HCT116 (cell line): ENCODE results near the gene TFDP3. TPM values are rescaled to one million over a fixed set of nuclear protein-coding genes. Genes with fewer than 3 reads are reported as not detected.

Source experiments
- ATAC-seq: fragments of 200-7000 bp; cut with Tn5 transposase; 2 replicates; pipeline ENCODE4 v1.9.1; 2020; ENCODE audit warnings: mild to moderate bottlenecking, moderate library complexity
- BruUV-seq: library from RNA; stranded (reverse); fragments of 400-500 nt; replicated peaks from 2 replicates; lab custom pipeline; 2021; lab: Mats Ljungman, UMichigan
- CTCF ChIA-PET: fragments of 300-600 bp; sonication (Branson Sonifier 250); formaldehyde crosslinking; loops from one replicate; lab custom pipeline; 2021; ENCODE audit warnings: antibody characterized with exemption; lab: Charles Lee
- POLR2A ChIA-PET: fragments of 300-600, 350-600 bp; sonication (Branson Sonifier 250); formaldehyde crosslinking; loops from one replicate; lab custom pipeline; 2021; ENCODE audit warnings: antibody characterized with exemption; lab: Charles Lee
- RAD21 ChIA-PET, 2 experiments: fragments of 300-600 bp; sonication (Branson Sonifier 250); formaldehyde crosslinking; loops; one replicate each; lab custom pipeline; 2023; ENCODE audit warnings: low total read pairs in 2 of 2; ENCODE audit not compliant: uncharacterized antibody in 2 of 2, unreplicated experiment in 2 of 2, low non-redundant PET in 1 of 2; lab: Charles Lee
- DNase-seq: peaks from one replicate; pipeline ENCODE4 v3.0.0-alpha.2; 2010; ENCODE audit warnings: low read depth, low spot score
- H2AFZ ChIP-seq: fragments of 200-600 bp; shearing (Covaris generic), sonication (generic); 2 replicates; pipeline ENCODE4 v1.6.1; 2017; ENCODE audit warnings: low read depth, mixed run types, mixed read lengths, antibody characterized with exemption, low read length; ENCODE audit not compliant: poor library complexity, severe bottlenecking
- H3K27ac ChIP-seq: 2 replicates; pipeline ENCODE4 v1.5.1; 2012; ENCODE audit warnings: low read depth, low read length
- H3K27me3 ChIP-seq: fragments of 200-600 bp; sonication (generic); 2 replicates; pipeline ENCODE4 v1.6.1; 2016; ENCODE audit warnings: mixed run types, low read length, mixed read lengths; ENCODE audit not compliant: insufficient read depth
- H3K36me3 ChIP-seq, 2 experiments: fragments of 200-500 bp in 1 of 2; fragments of 200-600 bp in 1 of 2; sonication (Bioruptor generic) in 1 of 2; sonication (generic) in 1 of 2; 2 replicates each; pipeline versions ENCODE4 v1.5.1 to v1.6.1; 2014 to 2016; ENCODE audit warnings: low read length in 2 of 2, inconsistent platforms in 1 of 2, mixed read lengths in 1 of 2, mixed run types in 1 of 2; ENCODE audit not compliant: insufficient read depth in 2 of 2, control insufficient read depth in 1 of 2
- H3K4me1 ChIP-seq, 2 experiments: fragments of 200-600 bp in 1 of 2; sonication (generic) in 1 of 2; 2 replicates each; pipeline versions ENCODE4 v1.5.1 to v1.6.1; 2012 to 2017; ENCODE audit warnings: low read length in 2 of 2, inconsistent platforms in 1 of 2, mild to moderate bottlenecking in 1 of 2, mixed read lengths in 1 of 2, mixed run types in 1 of 2, moderate library complexity in 1 of 2; ENCODE audit not compliant: insufficient read depth in 2 of 2, control insufficient read depth in 1 of 2
- H3K4me2 ChIP-seq: fragments of 200-600 bp; sonication (generic); 2 replicates; pipeline ENCODE4 v1.6.1; 2017; ENCODE audit warnings: mixed run types, low read length, mixed read lengths
- H3K4me3 ChIP-seq, 2 experiments: fragments of 200-600 bp in 1 of 2; sonication (generic) in 1 of 2; replicated peaks in 1 of 2; 2 replicates each; pipeline ENCODE4 v1.5.1; 2011 to 2016; ENCODE audit warnings: low read length in 2 of 2, control low read depth in 1 of 2, low read depth in 1 of 2, mild to moderate bottlenecking in 1 of 2, mixed read lengths in 1 of 2, mixed run types in 1 of 2
- H3K79me2 ChIP-seq: fragments of 200-600 bp; sonication (generic); 2 replicates; pipeline ENCODE4 v1.6.1; 2017; ENCODE audit warnings: mild to moderate bottlenecking, mixed run types, low read length, moderate library complexity, mixed read lengths; ENCODE audit not compliant: insufficient read depth
- H3K9ac ChIP-seq: fragments of 200-600 bp; sonication (generic); 2 replicates; pipeline ENCODE4 v1.6.1; 2016; ENCODE audit warnings: low read length, mixed read lengths
- H3K9me2 ChIP-seq: fragments of 200-600 bp; sonication (generic), shearing (Covaris generic); 2 replicates; pipeline ENCODE4 v1.6.1; 2017; ENCODE audit warnings: mixed run types, mild to moderate bottlenecking, moderate library complexity; ENCODE audit not compliant: insufficient read depth
- H3K9me3 ChIP-seq, 2 experiments: fragments of 200-500 bp in 1 of 2; fragments of 200-600 bp in 1 of 2; sonication (Bioruptor generic) in 1 of 2; sonication (generic) in 1 of 2; 2 replicates each; pipeline ENCODE4 v1.6.1; 2014 to 2017; ENCODE audit warnings: low read length in 2 of 2, mixed read lengths in 2 of 2, inconsistent platforms in 1 of 2, low read depth in 1 of 2, mild to moderate bottlenecking in 1 of 2, mixed run types in 1 of 2, moderate library complexity in 1 of 2; ENCODE audit not compliant: control insufficient read depth in 1 of 2, insufficient read depth in 1 of 2
- H4K20me1 ChIP-seq: fragments of 200-600 bp; sonication (generic), shearing (Covaris generic); 2 replicates; pipeline ENCODE4 v1.6.1; 2017; ENCODE audit warnings: mixed run types, mild to moderate bottlenecking, moderate library complexity; ENCODE audit not compliant: insufficient read depth
- CBX3 ChIP-seq: IDR thresholded peaks from 2 replicates; pipeline ENCODE4 v1.6.1; 2012; ENCODE audit warnings: low read depth
- CTCF ChIP-seq, 3 experiments: fragments of 200-600 bp in 1 of 3; sonication (generic) in 1 of 3; IDR thresholded peaks in 2 of 3; conservative IDR thresholded peaks in 1 of 3; 2 replicates each; pipeline ENCODE4 v1.5.1; 2012 to 2017; ENCODE audit warnings: low read depth in 2 of 3, low read length in 2 of 3, antibody characterized with exemption in 1 of 3, borderline replicate concordance in 1 of 3, control low read depth in 1 of 3, mild to moderate bottlenecking in 1 of 3, mixed read lengths in 1 of 3, mixed run types in 1 of 3, moderate library complexity in 1 of 3; ENCODE audit not compliant: insufficient read depth in 1 of 3
- ELF1 ChIP-seq: IDR thresholded peaks from 2 replicates; pipeline ENCODE4 v1.6.1; 2012; ENCODE audit warnings: low read depth, borderline replicate concordance
- EZH2 ChIP-seq: fragments of 200-600 bp; sonication (generic); IDR thresholded peaks from 2 replicates; pipeline ENCODE4 v1.6.1; 2017; ENCODE audit warnings: antibody characterized with exemption, mixed run types
- EZH2phosphoT487 ChIP-seq: fragments of 200-600 bp; IDR thresholded peaks from 2 replicates; pipeline ENCODE4 v1.6.1; 2018; ENCODE audit warnings: antibody characterized with exemption, borderline replicate concordance
- POLR2A ChIP-seq: IDR thresholded peaks from 2 replicates; pipeline ENCODE4 v1.7.0; 2011; ENCODE audit warnings: borderline replicate concordance; ENCODE audit not compliant: insufficient read depth, insufficient read length; ENCODE audit errors: extremely low read depth
- POLR2AphosphoS5 ChIP-seq: IDR thresholded peaks from 2 replicates; pipeline ENCODE4 v1.6.1; 2011; ENCODE audit warnings: mild to moderate bottlenecking, low read depth, low read length, moderate library complexity
- RAD21 ChIP-seq: IDR thresholded peaks from 2 replicates; pipeline ENCODE4 v1.6.1; 2012; ENCODE audit warnings: low read depth, mild to moderate bottlenecking
- REST ChIP-seq: IDR thresholded peaks from 2 replicates; pipeline ENCODE4 v1.6.1; 2012; ENCODE audit warnings: low read depth
- SIN3A ChIP-seq: IDR thresholded peaks from 2 replicates; pipeline ENCODE4 v1.6.1; 2012; ENCODE audit warnings: low read depth
- SP1 ChIP-seq: IDR thresholded peaks from 2 replicates; pipeline ENCODE4 v1.6.1; 2012; ENCODE audit warnings: low read depth
- SRF ChIP-seq: IDR thresholded peaks from 2 replicates; pipeline ENCODE4 v1.6.1; 2012; ENCODE audit warnings: low read depth
- TCF7L2 ChIP-seq: IDR thresholded peaks from 2 replicates; pipeline ENCODE4 v1.7.0; 2011; ENCODE audit warnings: borderline replicate concordance, inconsistent platforms; ENCODE audit not compliant: insufficient read depth, insufficient read length; ENCODE audit errors: extremely low read depth
- YY1 ChIP-seq: IDR thresholded peaks from 2 replicates; pipeline ENCODE4 v1.6.1; 2011; ENCODE audit warnings: low read length, low read depth, moderate library complexity, mild to moderate bottlenecking; ENCODE audit not compliant: insufficient replicate concordance; ENCODE audit errors: extremely low read depth
- ZBTB33 ChIP-seq: IDR thresholded peaks from 2 replicates; pipeline ENCODE4 v1.6.1; 2011; ENCODE audit warnings: mild to moderate bottlenecking, low read length, moderate library complexity; ENCODE audit not compliant: insufficient replicate concordance; ENCODE audit errors: extremely low read depth
- ZFX ChIP-seq: fragments of 450-650 bp; IDR thresholded peaks from 2 replicates; pipeline ENCODE4 v1.6.1; 2017
- ZNF274 ChIP-seq: fragments of 200-500 bp; sonication (Bioruptor generic); IDR thresholded peaks from 2 replicates; pipeline ENCODE4 v1.6.1; 2014; ENCODE audit warnings: mild to moderate bottlenecking, low read depth, low read length, inconsistent platforms
- intact Hi-C: fragments of 100-400 bp; cut with micrococcal nuclease; formaldehyde crosslinking; loops from 2 replicates; pipeline ENCODE4 v1.10.0; 2022
- total RNA-seq: library from RNA; stranded (reverse); gene quantifications from one replicate; pipeline ENCODE4 v1.2.1, GENCODE V29; 2021; ENCODE audit not compliant: unreplicated experiment

Gene TFDP3
- total RNA-seq, 1 experiment from 2014 or later = not detected

- Histone ChIP-seq H3K9me2 (no peaks in the 10 kb centered on the region), H4K20me1 (no peaks in the 10 kb centered on the region), H3K4me2 (no peak overlapping the region), H3K27ac (no peak overlapping the region), H3K9ac (no peak overlapping the region), H3K79me2 (no peaks in the 10 kb centered on the region), H3K36me3 (no peaks in the 10 kb centered on the region), H3K4me1 (no peaks in the 10 kb centered on the region), H3K27me3 (no peaks in the 10 kb centered on the region), H2AFZ (no peak overlapping the region), H3K4me3 (no peak overlapping the region), H3K9me3 (no peaks in the 10 kb centered on the region)
- ChIA-PET POLR2A (no interaction called here), RAD21 (no interaction called here), CTCF (no interaction called here)
- ATAC-seq (no peak), DNase-seq (no peak)
- BruUV-seq = no TSS peak
- no peak for TF ChIP-seq RAD21
- TF ChIP-seq SP1 = no peak
- TF ChIP-seq CBX3 = no peak
- TF ChIP-seq ZBTB33 = no peak
- no peak for TF ChIP-seq EZH2phosphoT487
- TF ChIP-seq POLR2AphosphoS5 = no peak
- TF ChIP-seq EZH2 = no peak
- no peak for TF ChIP-seq SRF
- TF ChIP-seq YY1 = no peak
- no peak for TF ChIP-seq CTCF (IDR thresholded peaks at IDR 0.05 in 2 of 3, conservative IDR thresholded peaks at IDR 0.05 in 1 of 3; ENCODE audit: borderline replicate concordance in 1 of 3, insufficient read depth in 1 of 3, low read depth in 2 of 3, low read length in 2 of 3)
- no peak for TF ChIP-seq POLR2A
- TF ChIP-seq ZFX = no peak
- no peak for TF ChIP-seq ELF1
- TF ChIP-seq SIN3A = no peak
- TF ChIP-seq REST = no peak
- no peak for TF ChIP-seq TCF7L2
- no peak for TF ChIP-seq ZNF274
- intact Hi-C loops = no loop called here
Measured at GRCh38 chrX:133246921-133247320, 28.8 kb upstream of the TFDP3 start.
